HG03025 (cell line): ENCODE measurements around the gene VTCN1.
"Not testable (repeated sequence)": the region's sequence is repeated elsewhere in the genome, so short reads cannot be mapped to it uniquely, and the experiment has no call there.

ENCODE experiments used
- ATAC-seq: cut with Tn5 transposase; IDR thresholded peaks from one replicate; pipeline ENCODE4 v1.9.1; 2021; ENCODE audit warnings: mild to moderate bottlenecking, moderate library complexity; ENCODE audit not compliant: unreplicated experiment, low FRiP score

Gene VTCN1

DNA sequence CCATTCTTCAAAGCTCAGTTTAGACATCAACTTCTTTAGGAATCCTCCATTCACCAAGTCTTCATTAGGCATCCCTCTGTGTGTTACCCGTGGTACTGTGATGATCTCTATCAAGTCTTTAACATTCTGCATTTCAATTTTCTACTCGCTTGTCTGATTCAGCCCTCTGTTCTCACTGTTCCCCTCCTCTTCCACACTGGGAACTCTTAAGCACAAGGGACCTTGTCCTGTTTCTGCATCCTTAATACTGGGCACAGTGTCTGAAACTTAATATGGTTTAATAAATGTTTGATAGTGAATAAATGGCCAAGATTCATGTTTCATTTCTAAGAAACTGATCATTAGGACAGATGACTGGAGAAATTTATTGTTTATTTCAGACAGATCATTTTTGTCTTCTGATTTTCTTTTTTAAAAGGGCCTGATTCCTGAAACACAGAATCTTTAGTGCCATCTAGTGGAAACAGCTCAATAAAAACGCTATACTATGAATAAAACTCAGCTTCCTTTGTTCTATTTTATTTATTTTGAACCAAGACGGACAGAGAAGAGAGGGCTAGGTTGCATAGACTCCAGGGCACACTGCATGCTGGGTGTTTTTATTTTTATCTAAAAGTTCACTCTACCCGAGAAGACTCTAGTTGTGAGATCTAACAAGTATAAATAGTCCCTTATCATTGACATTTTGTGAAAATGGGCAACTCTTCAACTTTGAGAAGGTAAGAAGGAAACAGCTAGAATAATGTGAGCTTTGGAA is 82.2 kb downstream of the VTCN1 start:
- no peak for ATAC-seq

DNA sequence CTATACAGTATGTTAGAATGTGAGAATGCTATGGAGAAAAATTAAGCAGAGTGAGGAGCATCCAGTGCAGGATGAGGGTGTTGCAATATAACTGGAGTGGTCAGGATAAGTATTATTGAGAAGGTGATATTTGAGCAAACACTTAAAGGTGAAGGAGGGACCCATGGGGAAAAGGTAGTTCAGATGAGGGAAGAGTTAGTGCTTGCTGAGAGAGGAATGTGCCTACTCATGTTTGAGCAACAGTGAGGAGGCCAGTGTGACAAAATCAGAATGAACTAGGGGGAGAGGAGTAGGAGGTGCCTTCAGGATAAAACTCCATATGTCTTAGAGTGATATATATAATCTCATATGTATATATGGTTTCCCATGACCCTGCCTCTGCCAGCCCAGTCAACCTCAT is 82.9 kb downstream of the VTCN1 start:
- ATAC-seq: no peak

DNA sequence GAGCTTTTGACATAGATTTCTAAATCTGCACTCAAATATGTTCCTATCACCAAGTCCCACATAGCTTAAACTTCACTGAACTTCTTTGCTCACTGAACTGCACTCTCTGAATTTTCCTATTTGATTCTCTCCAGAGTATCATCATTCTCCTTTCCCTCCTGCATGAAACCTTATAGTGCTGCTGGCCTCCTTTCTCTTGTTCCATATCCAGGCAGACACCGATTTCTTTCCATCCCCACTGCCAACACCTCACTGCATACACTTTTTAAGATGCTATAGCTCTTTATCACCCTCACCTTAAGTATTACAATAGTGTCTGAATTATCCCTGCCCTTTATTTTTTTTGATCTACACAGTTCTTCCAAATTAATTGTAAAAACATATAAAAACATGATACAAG is 86.1 kb downstream of the VTCN1 start:
- no peak for ATAC-seq

DNA sequence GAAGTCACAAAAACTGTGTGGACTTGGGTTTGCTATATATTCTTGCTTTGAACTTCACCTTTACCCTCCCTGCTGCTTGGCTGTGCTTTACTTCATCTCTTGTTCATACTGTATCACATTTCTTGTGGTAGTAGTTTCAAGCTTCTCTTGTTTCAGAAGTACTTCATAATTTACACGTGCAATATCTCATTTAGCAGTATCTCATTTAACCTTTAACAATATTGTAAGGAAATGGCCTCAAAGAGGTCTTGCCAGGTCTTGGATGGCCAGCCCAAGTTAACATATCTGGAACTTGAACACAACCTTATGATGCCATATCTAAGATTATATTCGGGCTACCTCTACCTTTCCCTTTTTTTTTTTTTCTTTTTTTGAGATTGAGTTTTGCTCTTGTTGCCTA is 87.5 kb downstream of the VTCN1 start:
- ATAC-seq: no peak

DNA sequence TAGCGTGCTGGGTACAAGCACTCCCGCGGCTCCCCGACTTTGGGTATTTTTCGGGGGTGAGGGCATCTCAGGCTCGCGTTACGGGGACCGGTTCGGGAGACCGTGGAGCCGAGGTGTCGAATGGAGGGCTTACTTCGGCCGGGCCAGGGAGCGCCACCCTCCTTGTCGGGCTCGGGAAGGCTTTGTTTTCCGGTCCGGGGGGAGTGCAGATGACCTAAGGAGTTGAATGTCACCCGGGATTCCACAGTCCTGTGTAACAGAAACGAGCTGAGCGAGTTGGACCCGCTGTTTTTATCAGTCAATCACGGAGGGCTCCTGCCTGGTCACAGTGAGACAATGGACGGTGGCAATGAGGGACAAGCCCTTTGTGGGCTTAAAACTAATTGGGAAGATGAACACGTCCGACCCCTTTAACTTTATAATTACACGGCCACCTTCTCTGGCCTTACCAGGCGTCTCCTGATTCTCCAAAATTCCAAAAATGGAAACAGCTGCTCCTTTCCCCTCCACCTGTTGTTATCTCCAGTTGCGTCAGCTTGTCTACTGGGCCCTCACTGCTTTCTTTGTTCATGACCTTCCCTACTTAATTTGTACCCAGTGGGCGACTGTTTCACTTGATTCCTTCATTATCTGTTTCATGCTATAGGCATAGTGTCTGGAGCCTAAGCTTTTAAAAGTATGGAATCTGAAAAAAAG is 88.2 kb downstream of the VTCN1 start:
- no peak for ATAC-seq

DNA sequence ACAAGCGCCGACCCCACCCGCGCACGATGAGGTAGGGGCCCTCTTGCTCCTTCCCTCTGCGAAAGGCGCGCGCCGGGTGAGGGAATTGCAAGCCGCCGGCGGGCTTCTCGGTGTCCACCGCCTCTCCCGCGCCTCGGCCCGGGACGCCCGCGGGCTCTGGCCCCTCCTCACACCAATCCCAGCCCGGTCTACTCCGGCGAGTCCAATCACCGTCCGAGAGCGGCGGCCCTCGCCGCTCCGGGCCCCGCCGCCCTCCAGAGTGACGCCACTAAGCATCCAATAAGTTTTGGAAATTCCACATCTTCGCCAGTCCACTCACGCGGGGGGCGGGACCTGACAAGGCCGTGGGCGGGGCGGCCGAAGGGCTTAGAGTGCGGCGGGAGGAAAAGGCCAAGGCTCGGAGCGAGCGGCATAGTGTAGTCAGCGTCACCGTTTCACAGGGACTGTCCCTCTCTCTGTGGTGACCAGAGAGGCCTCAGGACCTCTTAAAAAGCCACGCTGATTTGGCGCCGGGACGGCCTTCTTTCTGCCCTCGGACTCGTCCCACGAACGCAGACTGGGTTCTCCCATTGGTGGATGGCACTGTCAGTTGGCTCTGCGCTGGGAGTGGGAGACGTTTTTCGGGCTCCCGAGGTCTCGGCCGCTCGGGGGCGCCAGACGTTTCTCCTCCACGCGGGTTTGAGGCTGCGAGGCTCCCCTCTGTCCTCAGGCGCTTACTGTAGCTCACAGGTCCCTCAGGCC is 89.0 kb downstream of the VTCN1 start, which contains the start of gene TRIM45:
TRIM45 (minus strand) TSS at position 161 of the 741 bp plus-strand sequence. CDS start 548 bp downstream, outside the sequence.
- peak; percentile 90 for ATAC-seq

DNA sequence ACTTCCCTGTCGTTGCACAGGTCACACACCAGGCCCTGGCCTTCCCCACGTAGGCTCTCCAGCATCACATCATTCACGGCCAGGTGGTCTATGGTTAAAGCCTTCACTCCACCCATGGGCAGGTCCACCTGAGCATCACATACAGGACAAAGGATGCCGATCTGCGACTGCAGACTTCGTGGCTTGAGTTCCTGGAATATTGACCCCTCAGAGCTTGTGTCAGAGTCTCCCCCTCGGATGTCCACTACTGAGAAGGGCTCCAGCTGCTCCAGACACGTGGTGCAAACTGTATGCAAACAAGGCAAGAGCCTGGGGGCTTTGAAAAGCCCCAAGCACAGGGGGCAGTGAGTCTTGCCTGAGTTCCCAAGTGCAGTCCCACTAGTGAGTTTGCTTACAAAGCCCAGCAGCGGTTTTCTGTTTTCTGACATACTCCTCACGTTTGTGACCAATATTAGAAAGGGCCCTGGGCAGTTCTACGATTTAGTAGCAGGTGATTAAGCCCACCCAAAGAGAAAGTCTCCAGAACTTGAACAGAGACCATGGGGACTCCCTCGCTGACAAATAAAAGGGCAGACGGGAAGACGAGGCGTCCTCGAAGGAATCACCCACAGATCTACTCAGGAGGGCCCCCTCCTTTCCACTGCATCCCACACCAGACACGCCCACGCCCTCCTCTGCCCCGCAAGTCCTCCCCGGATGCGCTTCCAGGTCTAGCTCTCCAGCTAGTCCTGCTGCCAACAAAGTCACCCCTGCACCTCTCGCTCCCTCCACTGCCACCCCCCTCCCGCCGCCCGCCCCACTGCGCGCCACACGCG is 89.7 kb downstream of the VTCN1 start:
- no peak for ATAC-seq

DNA sequence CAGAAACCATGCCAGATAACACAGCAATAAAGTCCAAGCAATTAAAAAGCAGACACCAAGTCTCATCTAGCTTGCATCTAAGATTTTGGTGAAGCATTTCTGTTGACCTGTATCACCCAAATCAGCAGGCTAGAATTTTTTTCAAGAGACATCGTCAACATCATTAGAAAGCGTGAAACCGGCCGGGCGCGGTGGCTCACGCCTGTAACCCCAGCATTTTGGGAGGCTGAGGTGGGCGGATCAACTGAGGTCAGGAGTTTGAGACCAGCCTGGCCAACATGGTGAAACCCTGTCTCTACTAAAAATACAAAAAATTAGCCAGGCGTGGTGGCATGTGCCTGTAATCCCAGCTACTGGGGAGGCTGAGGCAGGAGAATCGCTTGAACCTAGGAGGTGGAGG is 91.6 kb downstream of the VTCN1 start:
- ATAC-seq: not testable (repeated sequence)

DNA sequence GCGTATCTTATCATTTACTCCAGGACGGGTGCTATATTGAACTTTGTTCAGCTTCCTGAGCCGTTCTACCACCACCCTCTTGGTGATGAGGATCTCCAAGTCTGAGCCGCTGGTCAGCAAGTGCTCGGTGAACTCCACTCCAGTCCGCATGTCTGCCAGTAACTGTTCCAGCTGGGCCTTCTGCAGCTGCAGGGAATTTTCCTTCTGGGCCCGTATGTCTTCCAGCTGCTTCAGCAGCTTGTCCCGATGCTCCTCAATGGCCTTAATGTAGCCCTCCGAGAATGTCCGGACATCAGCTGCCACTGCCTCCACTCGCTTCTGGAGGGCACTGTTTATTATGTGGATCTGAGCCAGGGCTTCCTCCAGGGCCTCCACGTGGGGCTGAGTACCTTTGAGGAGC is 92.6 kb downstream of the VTCN1 start:
- ATAC-seq: no peak

DNA sequence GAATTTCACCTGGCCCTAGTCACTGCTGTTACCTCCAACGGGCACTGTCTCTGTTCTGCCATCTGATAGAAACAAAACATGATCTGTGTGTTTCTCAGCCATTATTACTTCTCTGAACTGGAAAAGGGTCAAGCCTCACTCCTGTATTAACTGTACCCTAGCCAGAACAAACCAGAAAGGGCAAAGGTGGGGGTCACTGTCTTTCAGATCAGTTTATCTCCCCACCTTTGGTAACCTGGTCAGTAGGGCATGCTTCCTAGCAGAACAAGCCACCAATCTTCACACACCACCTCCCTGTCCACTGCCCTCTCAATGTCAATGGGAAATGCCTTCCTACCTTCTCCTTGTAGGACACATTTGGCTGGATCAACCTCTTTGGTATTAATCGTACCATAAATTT is 93.0 kb downstream of the VTCN1 start:
- no peak for ATAC-seq

DNA sequence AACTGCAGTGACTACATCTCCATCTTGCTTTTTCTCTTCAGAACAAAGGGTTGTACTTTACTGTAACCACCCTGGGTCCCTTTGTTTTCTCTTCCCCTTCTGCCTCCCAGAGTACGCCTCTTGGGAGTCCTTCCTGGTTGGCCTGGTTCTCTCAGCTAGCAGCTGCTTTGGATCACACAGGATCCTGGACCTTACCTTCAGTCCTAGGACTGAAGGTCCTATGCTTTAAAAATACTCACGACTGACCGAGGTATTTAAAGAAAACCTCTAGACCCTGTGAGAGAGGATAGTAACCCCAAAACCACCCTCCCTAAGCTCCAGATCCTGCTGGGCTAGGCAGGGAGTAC is 94.0 kb downstream of the VTCN1 start:
- no peak for ATAC-seq

DNA sequence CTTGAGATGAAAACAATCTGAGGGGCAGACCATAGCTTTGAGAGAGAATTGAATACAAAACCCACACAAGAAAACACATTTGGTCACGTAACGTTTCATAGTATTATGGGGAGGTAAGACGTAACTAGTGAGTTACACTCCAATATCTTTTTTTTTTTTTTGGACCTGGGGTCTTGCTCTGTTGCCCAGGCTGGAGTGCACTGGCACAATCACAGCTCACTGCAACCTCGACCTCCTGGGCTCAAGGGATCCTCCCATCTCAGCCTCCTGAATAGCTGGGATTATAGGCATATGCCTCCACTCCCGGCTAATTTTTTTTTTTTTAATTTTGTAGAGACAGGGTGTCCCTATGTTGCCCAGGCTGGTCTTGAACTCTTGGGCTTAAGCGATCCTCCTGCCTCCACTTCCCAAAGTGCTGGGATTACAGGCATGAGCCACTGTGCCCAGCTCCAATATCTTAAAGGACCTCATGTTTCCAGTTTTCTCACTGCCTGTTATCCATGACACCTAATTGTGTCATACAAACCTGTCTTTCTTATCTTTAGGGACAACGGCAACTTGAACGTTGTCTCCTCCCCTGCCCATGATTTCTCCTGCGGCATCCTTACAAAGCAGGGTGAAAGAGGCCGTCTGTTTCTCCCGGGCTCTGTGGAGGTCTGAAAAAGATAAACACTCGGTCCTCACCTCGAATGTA is 94.5 kb downstream of the VTCN1 start:
- ATAC-seq: no peak

DNA sequence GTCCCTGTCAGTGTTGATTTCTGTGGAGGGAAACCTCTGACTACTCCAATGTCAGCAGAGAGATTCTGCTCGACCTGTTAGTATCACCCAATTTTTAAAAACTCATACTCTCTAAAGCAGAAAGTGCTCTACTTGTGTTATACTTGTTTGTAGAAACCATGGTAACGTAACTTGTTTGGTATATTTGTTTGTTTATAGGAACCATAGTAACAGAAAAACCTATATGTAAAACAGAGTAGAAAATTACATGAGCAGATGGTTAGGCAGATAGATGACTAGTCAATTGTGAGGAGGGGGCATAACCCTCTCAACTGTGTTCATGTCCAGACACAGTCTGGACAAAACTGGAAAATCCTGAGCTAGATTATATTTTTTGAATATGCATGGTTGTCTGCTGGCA is 95.8 kb downstream of the VTCN1 start:
- ATAC-seq: no peak

DNA sequence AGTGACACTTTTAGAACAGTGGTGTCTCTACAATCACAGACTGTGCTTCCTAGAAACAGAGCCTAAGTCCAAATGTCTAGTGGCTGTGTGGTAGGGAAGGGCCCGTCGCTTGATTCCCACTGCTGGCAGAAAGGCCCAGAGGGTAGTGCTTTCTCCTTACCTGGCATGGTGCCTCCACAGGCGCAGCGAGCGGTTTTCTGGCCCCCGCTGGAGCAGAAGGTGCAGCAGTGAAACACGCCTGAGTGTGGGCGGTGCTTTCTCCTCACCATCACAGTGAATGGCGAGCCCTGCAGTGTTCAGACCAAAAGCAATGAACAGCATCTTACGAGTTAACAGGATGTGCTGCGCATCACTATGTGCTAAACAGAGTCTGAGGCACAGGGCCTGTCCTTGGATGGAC is 97.5 kb downstream of the VTCN1 start:
- no peak for ATAC-seq

DNA sequence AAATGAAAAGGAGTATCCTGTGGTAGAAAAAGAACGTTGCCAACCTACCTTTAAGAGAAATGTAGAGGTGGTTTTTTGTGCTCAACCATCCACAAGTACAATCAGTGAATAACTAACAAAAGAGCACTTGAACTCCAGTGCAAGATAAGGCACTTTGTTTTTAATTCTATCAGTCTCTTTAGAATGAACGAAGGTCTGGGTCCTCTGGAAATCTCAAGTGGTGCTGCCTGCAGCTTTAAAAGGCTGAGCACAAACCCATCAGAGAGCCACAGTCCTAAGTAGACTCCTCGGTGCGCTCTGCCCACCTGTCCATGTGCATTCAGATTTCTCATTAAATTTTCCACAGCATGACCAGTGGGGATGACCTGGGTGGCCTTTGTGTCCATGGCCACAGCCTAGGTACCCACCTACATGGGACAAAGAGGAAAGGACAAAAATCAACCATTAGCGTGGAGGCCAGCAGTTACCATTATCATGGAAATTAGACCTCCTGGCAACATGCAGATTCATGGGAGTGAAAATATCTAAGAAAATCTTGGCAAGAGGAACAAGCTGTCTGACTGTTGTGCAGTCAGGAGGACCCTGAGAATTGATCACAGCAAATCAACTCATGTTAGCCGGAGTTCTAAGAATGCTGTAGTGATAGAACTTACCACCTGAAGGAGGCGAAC is 98.5 kb downstream of the VTCN1 start:
- no peak for ATAC-seq

DNA sequence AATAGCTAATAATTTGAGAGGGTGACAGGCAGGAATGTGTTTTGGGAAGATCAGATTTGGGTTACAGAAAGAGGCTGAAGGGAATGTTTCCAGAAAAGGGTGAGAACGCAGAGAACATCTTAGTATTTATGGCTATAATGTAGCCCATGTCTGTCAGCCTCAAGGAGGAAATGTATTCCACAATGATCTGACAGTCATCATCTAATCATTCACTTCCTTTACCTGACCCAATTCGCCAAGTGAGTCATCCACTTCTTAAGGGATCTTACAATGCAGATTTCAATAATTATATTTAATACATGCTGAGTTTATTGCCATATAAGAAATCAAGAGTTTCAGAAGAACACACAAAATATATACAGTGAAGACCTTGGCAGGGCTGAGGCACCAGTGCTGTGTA is 100.0 kb downstream of the VTCN1 start:
- no peak for ATAC-seq

DNA sequence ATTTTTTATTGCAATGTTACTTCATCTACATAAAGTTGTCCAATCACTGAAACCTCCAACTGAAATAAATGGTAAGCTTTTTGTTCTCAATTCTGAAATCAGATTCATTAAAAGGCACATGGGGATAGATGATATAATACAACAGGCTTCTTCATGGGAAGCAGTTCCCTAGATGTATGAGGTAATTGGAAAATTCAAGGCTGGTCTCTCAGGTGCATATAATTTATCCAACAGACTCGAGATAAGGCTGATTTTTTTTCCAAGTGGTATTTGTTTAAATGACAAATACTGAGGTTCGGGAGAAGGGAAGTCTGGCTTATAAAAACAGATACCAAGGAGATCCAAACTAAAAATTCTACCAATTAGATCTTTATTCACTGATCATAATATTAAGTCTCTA is 103.4 kb downstream of the VTCN1 start:
- no peak for ATAC-seq

DNA sequence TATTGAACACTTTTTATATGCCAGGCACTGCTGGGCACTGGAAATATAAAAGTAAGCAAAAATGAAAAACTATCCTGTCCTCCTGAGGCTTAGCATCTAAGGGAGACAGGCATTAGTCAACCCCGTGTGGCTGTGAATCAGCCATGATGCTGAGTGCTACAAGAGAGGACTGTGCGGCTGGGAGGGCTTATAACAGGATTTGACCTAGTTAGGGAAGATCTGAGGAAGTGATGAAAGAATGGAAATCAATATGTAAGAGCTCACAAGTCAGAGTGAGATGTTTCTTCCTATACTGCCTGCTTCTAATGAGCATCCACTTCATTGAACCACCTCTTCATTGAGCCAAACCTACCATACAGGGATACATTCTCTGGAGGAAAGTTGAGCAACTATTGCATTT is 104.2 kb downstream of the VTCN1 start:
- no peak for ATAC-seq

DNA sequence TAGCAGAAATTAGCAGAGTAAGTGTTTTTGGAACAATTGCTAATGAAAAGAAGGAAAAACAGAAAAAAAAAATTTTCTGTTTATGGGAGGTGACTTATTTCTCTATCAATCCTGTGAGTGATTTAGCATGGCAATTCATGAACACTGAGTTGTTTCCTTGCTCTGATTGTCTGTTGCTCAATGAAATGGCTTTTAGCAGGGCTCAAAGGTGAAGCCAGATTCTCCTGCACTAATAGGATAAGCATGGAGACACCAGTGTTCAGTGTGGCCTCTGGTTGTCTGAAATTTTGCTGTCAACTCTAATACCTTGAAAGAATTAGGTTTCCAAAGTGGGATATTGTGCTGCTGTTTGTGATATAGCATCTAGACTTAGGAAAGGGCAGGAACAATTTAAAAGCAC is 105.0 kb downstream of the VTCN1 start:
- no peak for ATAC-seq

DNA sequence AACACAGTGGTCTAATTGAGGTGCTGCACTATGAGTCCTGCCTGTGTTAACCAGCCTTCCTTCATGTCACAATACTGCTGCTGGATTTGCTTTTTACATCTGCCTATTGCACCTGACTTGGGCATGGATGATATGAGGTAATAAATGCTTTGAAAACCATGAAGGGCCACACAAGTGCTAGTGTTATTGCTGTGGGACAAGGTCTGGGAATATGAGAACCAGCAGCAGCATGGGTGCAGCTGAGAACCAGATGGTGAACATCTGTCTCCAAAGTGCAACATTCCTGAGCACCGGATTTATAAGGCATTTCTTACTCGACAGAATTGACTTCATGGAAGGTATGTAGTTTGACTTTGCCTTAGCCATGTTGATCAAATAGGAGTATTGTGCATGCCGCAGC is 105.7 kb downstream of the VTCN1 start:
- no peak for ATAC-seq
